ENCODE results near the gene INSC. TPM values are rescaled to one million over a fixed set of nuclear protein-coding genes. Genes with fewer than 3 reads are reported as not detected.

Gene INSC
- total RNA-seq, 1 donor = under 0.01 TPM

DNA sequence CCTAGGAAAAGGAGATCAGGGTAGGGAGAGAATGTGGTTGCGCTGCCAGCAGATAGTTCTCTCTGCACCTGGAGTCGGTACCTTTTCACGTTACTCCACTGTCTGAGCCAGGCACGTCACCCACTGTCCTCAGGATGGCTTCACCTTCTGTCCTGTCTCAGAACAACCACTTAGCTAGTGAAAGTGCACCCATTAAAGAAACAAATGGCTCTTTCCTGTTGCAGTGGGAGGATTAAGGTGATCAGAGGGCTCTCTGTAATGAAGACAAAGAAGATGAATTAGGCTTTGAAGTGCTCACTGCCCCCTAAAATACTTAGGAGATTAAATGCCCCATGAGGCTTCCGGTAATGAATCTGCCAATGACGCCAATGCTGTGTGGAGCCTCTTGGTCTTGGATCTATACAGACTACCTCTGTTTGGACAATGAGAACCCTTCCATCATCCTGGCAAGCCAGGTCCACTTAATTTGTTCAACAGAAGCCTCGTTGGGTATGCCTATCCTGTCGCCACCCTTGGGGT lies 113.7 kb downstream of the INSC start:
- DNase-seq (ENCODE audit: low read depth) = no peak
- TF ChIP-seq, protein P1, sequence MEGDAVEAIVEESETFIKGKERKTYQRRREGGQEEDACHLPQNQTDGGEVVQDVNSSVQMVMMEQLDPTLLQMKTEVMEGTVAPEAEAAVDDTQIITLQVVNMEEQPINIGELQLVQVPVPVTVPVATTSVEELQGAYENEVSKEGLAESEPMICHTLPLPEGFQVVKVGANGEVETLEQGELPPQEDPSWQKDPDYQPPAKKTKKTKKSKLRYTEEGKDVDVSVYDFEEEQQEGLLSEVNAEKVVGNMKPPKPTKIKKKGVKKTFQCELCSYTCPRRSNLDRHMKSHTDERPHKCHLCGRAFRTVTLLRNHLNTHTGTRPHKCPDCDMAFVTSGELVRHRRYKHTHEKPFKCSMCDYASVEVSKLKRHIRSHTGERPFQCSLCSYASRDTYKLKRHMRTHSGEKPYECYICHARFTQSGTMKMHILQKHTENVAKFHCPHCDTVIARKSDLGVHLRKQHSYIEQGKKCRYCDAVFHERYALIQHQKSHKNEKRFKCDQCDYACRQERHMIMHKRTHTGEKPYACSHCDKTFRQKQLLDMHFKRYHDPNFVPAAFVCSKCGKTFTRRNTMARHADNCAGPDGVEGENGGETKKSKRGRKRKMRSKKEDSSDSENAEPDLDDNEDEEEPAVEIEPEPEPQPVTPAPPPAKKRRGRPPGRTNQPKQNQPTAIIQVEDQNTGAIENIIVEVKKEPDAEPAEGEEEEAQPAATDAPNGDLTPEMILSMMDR (IDR thresholded peaks at IDR 0.05; ENCODE audit: insufficient read depth, low read depth, low read length) = no peak
- H3K4me3 ChIP-seq (ENCODE audit: low read depth, low read length) = no peak overlapping the region

- TF ChIP-seq, protein P1 (IDR thresholded peaks at IDR 0.05; ENCODE audit: insufficient read depth, low read depth, low read length) = no peak
- DNase-seq (ENCODE audit: low read depth) = peak; percentile 16
- no peak overlapping the region for H3K4me3 ChIP-seq (ENCODE audit: low read depth, low read length)
Observed at GRCh38 chr11:15229069-15229468, 114.3 kb downstream of the INSC start.

DNA sequence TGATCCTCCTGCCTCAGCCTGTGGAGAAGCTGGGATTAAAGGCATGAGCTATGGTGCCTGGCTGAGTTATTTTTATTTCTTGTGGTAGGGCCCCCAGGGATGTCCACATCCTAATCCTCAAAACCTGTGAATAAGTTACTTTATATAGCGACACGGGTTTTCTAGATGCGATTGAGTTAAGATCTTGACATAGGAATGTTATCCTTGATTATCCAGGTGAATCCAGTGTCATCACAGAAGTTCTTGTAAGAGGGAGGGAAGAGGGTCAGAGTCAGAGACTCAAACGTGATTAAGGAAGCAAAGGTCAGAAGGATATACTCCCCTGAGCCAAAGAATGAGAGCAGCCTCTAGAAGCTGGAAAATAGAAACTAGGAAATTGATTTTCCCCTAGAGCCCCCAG lies 117.8 kb downstream of the INSC start:
- TF ChIP-seq, protein P1 (IDR thresholded peaks at IDR 0.05; ENCODE audit: insufficient read depth, low read depth, low read length) = no peak

DNA sequence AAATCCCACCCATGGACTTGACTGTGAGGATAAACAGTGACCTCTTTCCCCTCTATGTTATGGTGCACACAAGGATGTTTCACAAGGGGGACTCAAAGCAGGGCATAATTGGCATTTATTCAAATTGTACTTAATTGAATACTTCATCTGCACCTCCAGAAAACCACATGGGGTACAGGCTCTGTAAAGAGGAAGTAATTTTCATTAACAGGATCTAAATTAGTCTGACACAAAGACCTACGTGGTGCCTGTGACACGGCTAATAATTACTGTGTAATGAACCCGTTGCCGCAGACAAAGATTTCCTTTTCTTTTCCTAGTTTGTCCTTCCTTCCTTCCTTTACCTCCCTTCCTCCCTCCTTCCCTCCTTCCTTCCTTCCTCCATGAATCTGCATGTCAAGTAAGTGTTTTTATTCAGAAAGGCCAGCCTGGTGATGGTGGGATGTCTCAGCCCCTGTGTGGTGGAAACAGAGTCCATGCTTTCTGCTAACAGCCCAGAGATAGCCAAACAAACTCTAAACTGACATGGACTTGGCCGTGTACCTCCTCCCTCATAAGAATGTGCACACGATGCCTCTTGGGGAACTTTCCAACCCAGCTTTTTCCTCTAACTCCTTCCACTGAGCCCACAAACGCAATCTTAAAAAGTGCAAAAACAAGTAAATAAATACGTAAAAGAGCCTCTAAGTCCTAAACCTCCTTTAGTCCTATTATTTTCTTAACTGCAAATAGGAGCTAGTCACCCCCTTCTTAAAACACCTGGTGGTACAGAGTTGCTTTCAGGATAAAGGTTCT lies 118.8 kb downstream of the INSC start:
- no peak for DNase-seq (ENCODE audit: low read depth)
- TF ChIP-seq, protein P1 (IDR thresholded peaks at IDR 0.05; ENCODE audit: insufficient read depth, low read depth, low read length) = no peak
- H3K4me3 ChIP-seq (ENCODE audit: low read depth, low read length) = no peak overlapping the region

More for the DNA sequence above, 117.8 kb downstream of the INSC start:
- no peak overlapping the region for H3K4me3 ChIP-seq (ENCODE audit: low read depth, low read length)
- DNase-seq (ENCODE audit: low read depth) = no peak

- TF ChIP-seq, protein P1 (IDR thresholded peaks at IDR 0.05; ENCODE audit: insufficient read depth, low read depth, low read length) = no peak
- H3K4me3 ChIP-seq (ENCODE audit: low read depth, low read length) = no peak overlapping the region
- no peak for DNase-seq (ENCODE audit: low read depth)
Observed at GRCh38 chr11:15234796-15235195, 120.1 kb downstream of the INSC start.

- no peak overlapping the region for H3K4me3 ChIP-seq (ENCODE audit: low read depth, low read length)
- DNase-seq (ENCODE audit: low read depth) = no peak
- TF ChIP-seq, protein P1 (IDR thresholded peaks at IDR 0.05; ENCODE audit: insufficient read depth, low read depth, low read length) = no peak
Observed at GRCh38 chr11:15236559-15236958, 121.8 kb downstream of the INSC start.

Measured in fibroblast of villous mesenchyme (primary cell).